ENCODE measurements around the gene CD79B. TPM values are rescaled to one million over a fixed set of nuclear protein-coding genes. Genes with fewer than 3 reads are reported as not detected.

Gene CD79B
- polyA plus RNA-seq, 1 donor from 2014 or later = not detected

- Histone ChIP-seq H3K4me3 (ENCODE audit: low read length) (no peak overlapping the region), H3F3A (ENCODE audit: insufficient read depth, low read length, poor library complexity, severe bottlenecking) (no peaks in the 10 kb centered on the region), H3K27me3 (ENCODE audit: insufficient read depth, low read depth, low read length) (no peaks in the 10 kb centered on the region), H3K36me3 (ENCODE audit: insufficient read depth, low read length) (no peaks in the 10 kb centered on the region), H3K4me2 (ENCODE audit: low read length) (no peak overlapping the region), H3K9me3 (ENCODE audit: low read length) (no peaks in the 10 kb centered on the region), H3K9ac (ENCODE audit: low read length) (no peak overlapping the region), H3K9me2 (ENCODE audit: insufficient read depth, low read length) (no peaks in the 10 kb centered on the region), H2AFZ (ENCODE audit: low read depth, low read length) (no peak overlapping the region), H3K79me2 (replicated peaks; ENCODE audit: insufficient read depth, low read length) (no peaks in the 10 kb centered on the region), H3K27ac (ENCODE audit: low read length) (no peak overlapping the region), H4K20me1 (ENCODE audit: insufficient read depth) (no peaks in the 10 kb centered on the region)
- TF ChIP-seq SMC3 (conservative IDR thresholded peaks at IDR 0.05; ENCODE audit: poor library complexity) (no peak), TAF1 (IDR thresholded peaks at IDR 0.05; ENCODE audit: low read depth) (no peak), RAD21 (conservative IDR thresholded peaks at IDR 0.05) (no peak), MXI1 (conservative IDR thresholded peaks at IDR 0.05; ENCODE audit: poor library complexity, severe bottlenecking) (no peak), POLR2AphosphoS5 (IDR thresholded peaks at IDR 0.05) (no peak), EP300 (conservative IDR thresholded peaks at IDR 0.05; ENCODE audit: poor library complexity, severe bottlenecking) (no peak)
These were observed 35.8 kb upstream of the CD79B start for GRCh38 chr17:63967953-63968352.

GRCh38 chr17:63966646-63967264 lies 34.6 kb upstream of the CD79B start:
- no peaks in the 10 kb centered on the region for H3F3A ChIP-seq (ENCODE audit: insufficient read depth, low read length, poor library complexity, severe bottlenecking)

GRCh38 chr17:63963123-63963522 lies 31.0 kb upstream of the CD79B start:
- no peak overlapping the region for H2AFZ ChIP-seq (ENCODE audit: low read depth, low read length)
- no peaks in the 10 kb centered on the region for H3K9me3 ChIP-seq (ENCODE audit: low read length)
- no peaks in the 10 kb centered on the region for H3K27me3 ChIP-seq (ENCODE audit: insufficient read depth, low read depth, low read length)
- H3K27ac ChIP-seq (ENCODE audit: low read length) = no peak overlapping the region
- no peaks in the 10 kb centered on the region for H3K79me2 ChIP-seq (replicated peaks; ENCODE audit: insufficient read depth, low read length)
- no peak overlapping the region for H3K4me3 ChIP-seq (ENCODE audit: low read length)
- TF ChIP-seq SMC3 (conservative IDR thresholded peaks at IDR 0.05; ENCODE audit: poor library complexity) (no peak), MXI1 (conservative IDR thresholded peaks at IDR 0.05; ENCODE audit: poor library complexity, severe bottlenecking) (no peak), REST (IDR thresholded peaks at IDR 0.05; ENCODE audit: borderline replicate concordance) (no peak), EP300 (conservative IDR thresholded peaks at IDR 0.05; ENCODE audit: poor library complexity, severe bottlenecking) (no peak), EZH2 (IDR thresholded peaks at IDR 0.05; ENCODE audit: borderline replicate concordance, insufficient read depth, low read length, poor library complexity, severe bottlenecking) (no peak), POLR2AphosphoS5 (IDR thresholded peaks at IDR 0.05) (no peak), RAD21 (conservative IDR thresholded peaks at IDR 0.05) (no peak), TAF1 (IDR thresholded peaks at IDR 0.05; ENCODE audit: low read depth) (no peak)
- TF ChIP-seq, protein P1, sequence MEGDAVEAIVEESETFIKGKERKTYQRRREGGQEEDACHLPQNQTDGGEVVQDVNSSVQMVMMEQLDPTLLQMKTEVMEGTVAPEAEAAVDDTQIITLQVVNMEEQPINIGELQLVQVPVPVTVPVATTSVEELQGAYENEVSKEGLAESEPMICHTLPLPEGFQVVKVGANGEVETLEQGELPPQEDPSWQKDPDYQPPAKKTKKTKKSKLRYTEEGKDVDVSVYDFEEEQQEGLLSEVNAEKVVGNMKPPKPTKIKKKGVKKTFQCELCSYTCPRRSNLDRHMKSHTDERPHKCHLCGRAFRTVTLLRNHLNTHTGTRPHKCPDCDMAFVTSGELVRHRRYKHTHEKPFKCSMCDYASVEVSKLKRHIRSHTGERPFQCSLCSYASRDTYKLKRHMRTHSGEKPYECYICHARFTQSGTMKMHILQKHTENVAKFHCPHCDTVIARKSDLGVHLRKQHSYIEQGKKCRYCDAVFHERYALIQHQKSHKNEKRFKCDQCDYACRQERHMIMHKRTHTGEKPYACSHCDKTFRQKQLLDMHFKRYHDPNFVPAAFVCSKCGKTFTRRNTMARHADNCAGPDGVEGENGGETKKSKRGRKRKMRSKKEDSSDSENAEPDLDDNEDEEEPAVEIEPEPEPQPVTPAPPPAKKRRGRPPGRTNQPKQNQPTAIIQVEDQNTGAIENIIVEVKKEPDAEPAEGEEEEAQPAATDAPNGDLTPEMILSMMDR (IDR thresholded peaks at IDR 0.05; ENCODE audit: poor library complexity, severe bottlenecking) = no peak
- H3K9me2 ChIP-seq (ENCODE audit: insufficient read depth, low read length) = no peaks in the 10 kb centered on the region
- no peaks in the 10 kb centered on the region for H3F3A ChIP-seq (ENCODE audit: insufficient read depth, low read length, poor library complexity, severe bottlenecking)
- H3K9ac ChIP-seq (ENCODE audit: low read length) = no peak overlapping the region
- no peaks in the 10 kb centered on the region for H3K36me3 ChIP-seq (ENCODE audit: insufficient read depth, low read length)
- no peaks in the 10 kb centered on the region for H4K20me1 ChIP-seq (ENCODE audit: insufficient read depth)
- no peak overlapping the region for H3K4me2 ChIP-seq (ENCODE audit: low read length)

More at GRCh38 chr17:63966646-63967264, 34.6 kb upstream of the CD79B start:
- H4K20me1 ChIP-seq (ENCODE audit: insufficient read depth) = no peaks in the 10 kb centered on the region
- no peaks in the 10 kb centered on the region for H3K36me3 ChIP-seq (ENCODE audit: insufficient read depth, low read length)
- H3K9ac ChIP-seq (ENCODE audit: low read length) = no peak overlapping the region
- H3K9me2 ChIP-seq (ENCODE audit: insufficient read depth, low read length) = no peaks in the 10 kb centered on the region
- no peaks in the 10 kb centered on the region for H3K9me3 ChIP-seq (ENCODE audit: low read length)
- no peak overlapping the region for H3K4me2 ChIP-seq (ENCODE audit: low read length)
- H3K27ac ChIP-seq (ENCODE audit: low read length) = no peak overlapping the region
- H3K27me3 ChIP-seq (ENCODE audit: insufficient read depth, low read depth, low read length) = no peaks in the 10 kb centered on the region
- no peak overlapping the region for H3K4me3 ChIP-seq (ENCODE audit: low read length)
- TF ChIP-seq POLR2AphosphoS5 (IDR thresholded peaks at IDR 0.05) (no peak), MXI1 (conservative IDR thresholded peaks at IDR 0.05; ENCODE audit: poor library complexity, severe bottlenecking) (no peak), EP300 (conservative IDR thresholded peaks at IDR 0.05; ENCODE audit: poor library complexity, severe bottlenecking) (no peak), TAF1 (IDR thresholded peaks at IDR 0.05; ENCODE audit: low read depth) (no peak), RAD21 (conservative IDR thresholded peaks at IDR 0.05) (no peak), SMC3 (conservative IDR thresholded peaks at IDR 0.05; ENCODE audit: poor library complexity) (no peak)
- no peaks in the 10 kb centered on the region for H3K79me2 ChIP-seq (replicated peaks; ENCODE audit: insufficient read depth, low read length)
- no peak overlapping the region for H2AFZ ChIP-seq (ENCODE audit: low read depth, low read length)

All from neural cell (in vitro differentiated cells).